ENCODE measurements around the gene PRSS33.

Gene PRSS33

GRCh38 chr16:2798723-2799204 lies 11.4 kb upstream of the PRSS33 start:
- no peak for DNase-seq

GRCh38 chr16:2795395-2796143 lies 8.2 kb upstream of the PRSS33 start:
- no peak for DNase-seq

DNA sequence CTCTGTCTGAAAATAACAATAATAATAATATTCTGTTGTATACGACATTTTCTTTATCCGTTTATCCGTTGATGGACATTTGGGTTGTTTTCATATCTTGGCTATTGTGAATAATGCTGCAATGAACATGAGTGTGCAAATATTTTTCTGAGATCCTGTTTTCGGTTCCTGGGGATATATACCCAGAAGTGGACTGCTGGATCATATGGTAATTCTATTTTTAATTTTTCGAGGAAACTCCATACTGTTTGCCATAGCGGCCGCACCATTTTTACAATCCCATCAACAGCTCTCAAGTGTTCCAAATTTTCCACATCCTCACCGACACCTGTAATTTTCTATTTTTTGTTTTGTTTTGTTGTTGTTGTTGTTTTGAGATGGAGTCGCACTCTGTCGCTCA lies 5.6 kb upstream of the PRSS33 start:
- DNase-seq, result no peak

GRCh38 chr16:2791174-2791573 lies 3.8 kb upstream of the PRSS33 start:
- no peak for DNase-seq

GRCh38 chr16:2790631-2791030 lies 3.3 kb upstream of the PRSS33 start:
- no peak for DNase-seq

DNA sequence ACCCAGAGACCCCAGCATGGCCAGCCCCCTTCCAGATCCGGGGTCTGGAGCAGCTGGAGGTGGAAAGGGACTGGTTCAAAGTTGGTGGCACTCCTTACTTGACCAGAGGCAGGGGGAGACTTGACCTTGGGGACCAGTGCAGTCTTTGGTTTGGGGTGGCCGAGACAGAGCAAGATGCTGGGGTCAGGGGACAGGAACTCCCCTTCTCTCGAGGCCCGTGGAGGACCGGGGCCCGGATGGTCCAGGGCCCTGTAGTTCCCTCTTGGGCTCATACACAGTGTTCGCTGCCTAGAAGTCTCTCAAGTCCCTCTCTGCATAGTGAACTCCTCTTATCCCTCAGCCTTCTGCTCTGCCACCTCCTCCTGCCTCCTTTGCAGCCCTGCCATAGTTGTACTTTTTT lies 601 bp upstream of the PRSS33 start:
- DNase-seq, result no peak

DNA sequence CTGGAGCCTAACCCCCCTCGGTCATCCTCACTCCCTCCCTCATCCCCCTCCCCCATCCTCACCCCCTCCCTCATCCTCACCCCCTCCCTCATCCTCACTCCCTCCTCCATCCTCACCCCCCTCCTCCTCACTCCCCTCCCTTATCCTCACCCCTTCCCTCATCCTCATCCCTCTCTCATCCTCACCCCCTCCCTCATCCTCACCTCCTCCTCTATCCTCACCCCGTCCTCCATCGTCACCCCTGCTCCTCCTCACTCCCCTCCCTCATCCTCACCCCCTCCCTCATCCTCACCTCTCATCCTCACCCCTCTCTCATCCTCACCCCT lies 571 bp downstream of the PRSS33 start:
- DNase-seq, result no peak

DNA sequence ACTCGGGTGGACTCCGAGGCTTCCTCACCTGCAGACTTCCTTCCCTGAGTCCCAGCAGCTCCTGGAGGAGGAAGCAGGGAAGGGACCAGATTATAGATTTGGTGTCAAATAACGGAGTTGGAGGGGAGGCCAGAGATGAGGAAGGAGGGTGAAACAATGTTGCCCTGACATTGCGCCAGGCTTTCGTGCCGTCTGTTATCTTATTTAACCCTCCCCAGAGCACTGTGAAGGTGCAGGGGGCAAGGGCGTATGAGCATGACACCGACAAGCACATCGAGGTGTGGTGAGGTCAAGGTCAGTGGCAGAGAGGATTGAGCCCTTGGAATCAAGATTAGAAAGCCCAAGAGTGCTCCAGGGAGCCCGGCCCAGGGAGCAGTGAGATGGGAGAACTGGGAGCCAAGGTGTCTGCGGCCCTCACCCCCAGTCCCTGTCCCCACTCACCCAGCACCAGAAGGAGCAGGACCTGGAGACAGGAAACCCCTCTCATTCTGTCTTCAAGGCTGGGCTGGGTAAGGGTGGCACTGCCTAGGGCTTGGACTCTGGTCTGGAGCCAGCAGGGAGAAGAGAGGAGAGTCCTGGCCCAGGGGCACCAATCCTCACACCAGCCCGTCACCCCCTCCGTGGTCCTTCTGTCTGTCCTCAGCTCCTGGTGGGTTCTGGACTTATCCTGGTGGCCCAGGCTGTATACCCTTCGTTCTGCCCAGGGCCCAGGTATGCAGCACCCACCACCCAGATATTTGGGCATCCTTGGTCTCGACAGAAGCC lies 1.1 kb downstream of the PRSS33 start:
- DNase-seq, result no peak

- DNase-seq, result no peak
Observed at GRCh38 chr16:2785101-2785991, 2.0 kb downstream of the PRSS33 start.

DNA sequence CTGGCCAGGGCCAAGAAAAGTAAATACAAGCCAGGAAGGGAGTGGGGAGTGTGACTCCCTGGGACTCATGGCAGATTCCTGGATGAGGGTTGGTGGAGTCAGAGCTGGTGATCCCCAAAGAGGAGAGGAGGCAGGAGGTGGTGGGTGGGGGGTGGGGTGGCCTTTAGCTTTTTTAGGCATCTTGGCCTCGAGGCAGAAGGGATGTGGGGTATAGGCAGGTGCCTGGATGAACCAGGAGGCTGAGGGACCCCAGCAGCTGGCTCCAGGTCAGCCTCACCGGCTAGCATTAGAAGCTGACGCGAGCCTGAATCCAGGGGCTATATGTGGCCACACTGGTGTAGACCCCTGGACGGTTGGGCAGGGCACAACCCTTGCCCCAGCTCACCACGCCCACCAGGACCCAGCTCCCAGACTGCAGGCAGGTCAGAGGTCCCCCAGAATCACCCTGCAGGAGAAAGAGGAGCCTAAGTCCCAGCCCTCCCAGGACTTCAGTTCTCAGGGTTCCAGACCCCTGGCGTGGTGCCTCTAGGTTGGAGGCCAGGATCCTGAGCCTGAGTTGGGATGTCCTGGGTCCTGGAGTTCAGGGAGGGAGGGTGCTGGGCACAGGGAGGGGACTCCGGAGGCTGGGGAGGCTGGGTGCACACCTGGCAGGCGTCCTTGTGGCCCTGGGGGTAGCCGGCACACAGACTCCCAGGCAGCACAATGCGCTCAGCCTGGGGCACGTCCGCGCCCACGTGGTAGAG lies 2.8 kb downstream of the PRSS33 start:
- DNase-seq, result no peak

GRCh38 chr16:2783581-2784357 lies 3.6 kb downstream of the PRSS33 start:
- DNase-seq, result no peak

GRCh38 chr16:2782583-2783351 lies 4.6 kb downstream of the PRSS33 start:
- DNase-seq, result no peak

DNA sequence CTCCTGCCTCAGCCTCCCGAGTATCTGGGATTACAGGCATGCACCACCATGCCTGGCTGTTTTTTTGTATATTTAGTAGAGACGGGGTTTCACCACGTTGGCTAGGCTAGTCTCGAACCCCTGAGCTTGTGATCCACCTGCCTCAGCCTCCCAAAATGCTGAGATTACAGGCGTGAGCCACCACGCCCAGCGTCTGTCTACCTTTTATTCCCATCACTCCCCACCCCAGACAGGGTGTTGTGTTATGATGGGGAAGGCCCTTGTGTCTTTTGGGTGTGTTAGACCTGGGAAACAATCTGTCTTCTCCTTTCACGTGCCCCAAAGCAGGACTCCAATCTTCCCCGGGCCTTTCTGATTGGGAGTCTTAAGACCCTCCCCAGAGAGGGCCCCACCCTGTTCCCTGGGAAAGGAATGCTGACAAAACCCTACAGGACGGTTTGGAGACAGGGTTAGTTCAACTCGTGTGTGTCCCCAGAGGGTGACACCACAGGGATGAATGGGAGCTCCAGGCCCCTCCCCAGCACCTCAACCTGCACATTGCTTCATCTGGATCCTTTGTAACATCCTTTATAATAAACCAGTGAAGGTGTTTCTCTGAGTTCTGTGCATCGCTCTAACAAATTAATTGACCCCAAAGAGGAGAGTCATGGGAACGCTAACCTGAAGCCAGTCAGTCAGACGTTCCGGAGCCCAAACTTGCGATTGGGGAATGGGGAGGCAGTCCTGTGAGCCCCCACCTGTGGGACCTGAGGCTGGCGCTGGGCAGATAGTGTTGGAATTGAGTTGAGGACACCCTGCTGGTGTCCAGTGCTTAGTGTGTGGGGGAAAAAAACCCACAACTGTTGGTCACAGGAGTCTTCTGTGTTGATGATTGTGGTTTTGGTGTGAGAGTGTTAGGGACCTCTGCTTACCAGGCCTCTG lies 7.1 kb downstream of the PRSS33 start:
- no peak for DNase-seq

GRCh38 chr16:2779151-2779920 lies 8.0 kb downstream of the PRSS33 start:
- no peak for DNase-seq

DNA sequence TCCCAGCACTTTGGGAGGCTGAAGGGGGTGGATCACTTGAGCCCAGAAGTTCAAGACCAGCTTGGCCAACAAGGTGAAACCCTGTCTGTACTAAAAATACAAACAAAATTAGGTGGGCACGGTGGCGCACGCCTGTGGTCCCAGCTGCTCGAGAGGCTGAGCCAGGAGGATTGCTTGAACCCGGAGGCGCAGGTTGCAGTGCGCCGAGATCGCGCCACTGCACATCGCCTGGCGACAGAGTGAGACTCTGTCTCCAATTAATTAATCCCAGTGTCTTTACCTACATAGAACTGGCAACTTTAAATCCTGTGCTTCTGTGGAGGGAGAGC lies 8.8 kb downstream of the PRSS33 start:
- DNase-seq, result no peak

DNA sequence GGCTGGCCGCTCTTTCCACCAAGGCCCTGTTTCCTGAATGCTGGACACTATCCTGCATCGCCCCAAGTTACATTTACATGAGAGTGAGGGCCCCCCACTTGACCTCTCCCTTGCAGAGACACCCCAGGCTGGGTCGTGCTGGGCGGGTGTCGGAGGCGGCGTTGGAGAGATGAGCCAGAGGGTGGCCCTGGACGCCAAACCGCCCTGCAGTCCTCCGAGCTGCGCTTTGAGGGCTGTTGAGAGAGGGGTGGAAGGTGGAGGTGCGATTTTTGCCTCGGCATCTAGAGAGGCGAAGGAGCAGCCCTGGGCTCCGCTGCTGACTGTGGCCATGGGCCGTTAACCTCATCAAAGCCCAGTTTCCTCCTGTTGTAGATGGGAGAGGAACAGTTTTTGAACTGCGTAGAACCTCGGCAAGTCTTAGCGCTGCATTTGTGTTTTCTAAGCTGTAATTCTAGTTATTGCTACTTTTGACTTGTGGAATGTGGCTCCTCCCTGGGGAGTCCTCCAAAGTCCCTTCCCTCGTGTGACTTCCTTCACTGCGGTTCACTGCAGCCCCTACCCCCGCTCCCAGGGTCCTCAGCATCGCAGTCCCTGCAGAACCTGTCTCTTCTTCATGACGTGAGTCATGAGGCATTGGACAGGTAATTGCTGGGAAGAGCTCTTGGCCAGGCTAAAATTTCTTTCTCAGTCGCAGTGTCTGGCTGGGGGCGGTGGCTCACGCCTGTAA lies 9.3 kb downstream of the PRSS33 start:
- no peak for DNase-seq

- peak; percentile 81 for DNase-seq
Observed at GRCh38 chr16:2777231-2777902, 10.0 kb downstream of the PRSS33 start, which contains the start of gene ELOB. Gene ELOB (minus strand): TSS chr16:2777280. CDS start chr16:2777239, 41 bp downstream.
